ENCODE data around the gene ADAM10.

Gene ADAM10

GRCh38 chr15:58548308-58549012, 201.0 kb downstream of the ADAM10 start:
- in situ Hi-C loops (cut with MboI; ENCODE audit: low sequenced_read_pairs, unreplicated experiment): no loop called here
- no peak for TF ChIP-seq CTCF (IDR thresholded peaks at IDR 0.05; ENCODE audit: borderline replicate concordance, control extremely low read depth, extremely low read depth, insufficient read depth, missing control alignments)
- no peak for DNase-seq (ENCODE audit: low spot score)

- in situ Hi-C loops (cut with MboI; ENCODE audit: low sequenced_read_pairs, unreplicated experiment): no loop called here
- no peak for DNase-seq (ENCODE audit: low spot score)
- no peak for TF ChIP-seq CTCF (IDR thresholded peaks at IDR 0.05; ENCODE audit: borderline replicate concordance, control extremely low read depth, extremely low read depth, insufficient read depth, missing control alignments)
Observed at GRCh38 chr15:58547628-58548307, 201.7 kb downstream of the ADAM10 start.

GRCh38 chr15:58546635-58547627, 202.6 kb downstream of the ADAM10 start:
- DNase-seq (ENCODE audit: low spot score): no peak
- TF ChIP-seq CTCF (IDR thresholded peaks at IDR 0.05; ENCODE audit: borderline replicate concordance, control extremely low read depth, extremely low read depth, insufficient read depth, missing control alignments): no peak
- in situ Hi-C loops (cut with MboI; ENCODE audit: low sequenced_read_pairs, unreplicated experiment): no loop called here

- DNase-seq (ENCODE audit: low spot score): no peak
- TF ChIP-seq CTCF (IDR thresholded peaks at IDR 0.05; ENCODE audit: borderline replicate concordance, control extremely low read depth, extremely low read depth, insufficient read depth, missing control alignments): no peak
- in situ Hi-C loops (cut with MboI; ENCODE audit: low sequenced_read_pairs, unreplicated experiment): no loop called here
Observed at GRCh38 chr15:58546066-58546591, 203.4 kb downstream of the ADAM10 start.

GRCh38 chr15:58545307-58546065, 204.0 kb downstream of the ADAM10 start:
- DNase-seq (ENCODE audit: low spot score): no peak
- in situ Hi-C loops (cut with MboI; ENCODE audit: low sequenced_read_pairs, unreplicated experiment): no loop called here
- no peak for TF ChIP-seq CTCF (IDR thresholded peaks at IDR 0.05; ENCODE audit: borderline replicate concordance, control extremely low read depth, extremely low read depth, insufficient read depth, missing control alignments)

Data from GM13976 (cell line).